ENCODE results near the gene UBALD1.

Gene UBALD1

DNA sequence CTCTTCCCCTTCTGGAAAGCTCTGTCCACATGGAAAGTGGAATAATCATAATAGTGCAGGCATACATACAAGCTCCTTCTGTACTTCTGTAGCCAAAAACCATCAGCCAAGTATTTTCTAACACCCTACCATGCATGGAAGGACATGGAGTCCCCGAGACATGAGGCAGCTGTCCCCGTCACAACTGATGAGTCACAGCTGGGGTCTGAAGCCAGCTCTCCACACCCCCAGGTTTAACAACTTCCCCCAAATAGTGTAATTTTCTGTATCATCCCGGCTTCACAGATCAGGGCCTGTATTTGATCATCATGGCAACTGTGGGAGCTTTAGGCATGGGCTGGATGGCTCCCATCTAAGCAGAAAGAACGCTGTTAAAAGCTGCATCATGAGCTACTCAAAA, 42.0 kb downstream of the UBALD1 start:
- no peak for TF ChIP-seq POLR2AphosphoS5 (IDR thresholded peaks at IDR 0.05; ENCODE audit: low read depth, low read length)
- no peak for TF ChIP-seq FOXP2 (optimal IDR thresholded peaks at IDR 0.05; ENCODE audit: borderline replicate concordance, extremely low read depth, extremely low read length, insufficient read depth)
- no peak for TF ChIP-seq REST (IDR thresholded peaks at IDR 0.05; ENCODE audit: insufficient read depth in 1 of 2, low read depth in 2 of 2, low read length in 2 of 2)
- TF ChIP-seq TAF1 (IDR thresholded peaks at IDR 0.05; ENCODE audit: borderline replicate concordance, insufficient read depth, low read length), result no peak
- TF ChIP-seq SIN3A (IDR thresholded peaks at IDR 0.05; ENCODE audit: borderline replicate concordance, insufficient read depth, low read length), result no peak

- TF ChIP-seq SIN3A (IDR thresholded peaks at IDR 0.05; ENCODE audit: borderline replicate concordance, insufficient read depth, low read length), result no peak
- TF ChIP-seq FOXP2 (optimal IDR thresholded peaks at IDR 0.05; ENCODE audit: borderline replicate concordance, extremely low read depth, extremely low read length, insufficient read depth), result no peak
- no peak for TF ChIP-seq REST (IDR thresholded peaks at IDR 0.05; ENCODE audit: insufficient read depth in 1 of 2, low read depth in 2 of 2, low read length in 2 of 2)
- no peak for TF ChIP-seq POLR2AphosphoS5 (IDR thresholded peaks at IDR 0.05; ENCODE audit: low read depth, low read length)
- TF ChIP-seq TAF1 (IDR thresholded peaks at IDR 0.05; ENCODE audit: borderline replicate concordance, insufficient read depth, low read length), result no peak
These were observed 43.9 kb downstream of the UBALD1 start for GRCh38 chr16:4570688-4571321.

- TF ChIP-seq REST (IDR thresholded peaks at IDR 0.05; ENCODE audit: insufficient read depth in 1 of 2, low read depth in 2 of 2, low read length in 2 of 2) (no peak), POLR2AphosphoS5 (IDR thresholded peaks at IDR 0.05; ENCODE audit: low read depth, low read length) (no peak), SIN3A (IDR thresholded peaks at IDR 0.05; ENCODE audit: borderline replicate concordance, insufficient read depth, low read length) (no peak), FOXP2 (optimal IDR thresholded peaks at IDR 0.05; ENCODE audit: borderline replicate concordance, extremely low read depth, extremely low read length, insufficient read depth) (no peak), TAF1 (IDR thresholded peaks at IDR 0.05; ENCODE audit: borderline replicate concordance, insufficient read depth, low read length) (no peak)
These were observed 44.6 kb downstream of the UBALD1 start for GRCh38 chr16:4570086-4570485.

DNA sequence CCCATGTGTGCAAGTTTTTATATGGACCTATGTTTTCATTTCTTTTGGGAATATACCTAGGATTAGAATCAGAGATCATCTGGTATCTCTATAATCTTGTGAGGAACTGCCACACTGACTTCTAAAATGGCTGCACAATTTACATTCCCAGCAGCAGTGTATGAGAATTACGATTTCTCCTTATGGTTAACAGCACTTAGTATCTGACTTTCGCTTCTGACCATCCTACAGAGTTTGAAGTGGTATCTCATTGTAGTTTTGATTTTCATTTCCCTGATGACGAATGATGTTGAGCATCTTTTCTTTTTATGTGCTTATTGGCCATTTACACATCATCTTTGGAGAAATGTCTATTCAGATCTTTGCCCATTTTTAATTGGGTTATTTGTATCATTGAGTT, 48.5 kb downstream of the UBALD1 start:
- TF ChIP-seq FOXP2 (optimal IDR thresholded peaks at IDR 0.05; ENCODE audit: borderline replicate concordance, extremely low read depth, extremely low read length, insufficient read depth) (no peak), SIN3A (IDR thresholded peaks at IDR 0.05; ENCODE audit: borderline replicate concordance, insufficient read depth, low read length) (no peak), TAF1 (IDR thresholded peaks at IDR 0.05; ENCODE audit: borderline replicate concordance, insufficient read depth, low read length) (no peak), POLR2AphosphoS5 (IDR thresholded peaks at IDR 0.05; ENCODE audit: low read depth, low read length) (no peak)

GRCh38 chr16:4564661-4565267, 49.9 kb downstream of the UBALD1 start:
- TF ChIP-seq POLR2AphosphoS5 (IDR thresholded peaks at IDR 0.05; ENCODE audit: low read depth, low read length) (no peak), SIN3A (IDR thresholded peaks at IDR 0.05; ENCODE audit: borderline replicate concordance, insufficient read depth, low read length) (no peak), REST (IDR thresholded peaks at IDR 0.05; ENCODE audit: insufficient read depth in 1 of 2, low read depth in 2 of 2, low read length in 2 of 2) (no peak), TAF1 (IDR thresholded peaks at IDR 0.05; ENCODE audit: borderline replicate concordance, insufficient read depth, low read length) (no peak), FOXP2 (optimal IDR thresholded peaks at IDR 0.05; ENCODE audit: borderline replicate concordance, extremely low read depth, extremely low read length, insufficient read depth) (no peak)

All from PFSK-1 (cell line).